VCaP (cell line): ENCODE results near the gene FAM53B.

Source experiments
- H3K27ac ChIP-seq: fragments of 450-650 bp; 2 replicates; pipeline ENCODE4 v1.5.1; 2017
- TF ChIP-seq, protein P1 (sequence below): fragments of 450-650 bp; conservative IDR thresholded peaks from 2 replicates; pipeline ENCODE4 v1.5.1; 2017; ENCODE audit warnings: mild to moderate bottlenecking, moderate library complexity

The FAM53B gene

DNA sequence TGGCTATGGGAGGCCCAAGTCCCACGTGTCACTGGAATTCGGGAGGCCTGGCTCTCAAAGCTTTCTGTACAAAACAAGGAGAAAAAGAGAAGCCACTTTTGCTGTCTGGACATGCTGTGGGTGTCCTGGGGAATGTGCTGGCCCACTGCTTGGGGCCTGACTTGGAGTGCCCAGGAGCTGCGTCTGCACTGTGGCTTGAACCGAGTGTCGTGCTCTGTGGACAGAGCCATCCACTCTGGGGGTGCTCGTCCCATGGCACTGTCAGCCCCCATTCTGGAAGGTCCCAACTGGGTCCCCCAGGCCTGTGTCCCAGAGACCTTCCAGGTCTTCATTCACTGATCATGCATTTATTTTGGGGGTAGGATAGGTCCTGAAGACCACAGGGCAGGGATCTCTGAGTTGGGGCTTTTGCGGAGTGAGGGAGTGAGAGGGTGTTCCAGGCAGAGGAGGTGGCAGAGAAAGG is 144.6 kb downstream of the FAM53B start:
- TF ChIP-seq, protein P1, sequence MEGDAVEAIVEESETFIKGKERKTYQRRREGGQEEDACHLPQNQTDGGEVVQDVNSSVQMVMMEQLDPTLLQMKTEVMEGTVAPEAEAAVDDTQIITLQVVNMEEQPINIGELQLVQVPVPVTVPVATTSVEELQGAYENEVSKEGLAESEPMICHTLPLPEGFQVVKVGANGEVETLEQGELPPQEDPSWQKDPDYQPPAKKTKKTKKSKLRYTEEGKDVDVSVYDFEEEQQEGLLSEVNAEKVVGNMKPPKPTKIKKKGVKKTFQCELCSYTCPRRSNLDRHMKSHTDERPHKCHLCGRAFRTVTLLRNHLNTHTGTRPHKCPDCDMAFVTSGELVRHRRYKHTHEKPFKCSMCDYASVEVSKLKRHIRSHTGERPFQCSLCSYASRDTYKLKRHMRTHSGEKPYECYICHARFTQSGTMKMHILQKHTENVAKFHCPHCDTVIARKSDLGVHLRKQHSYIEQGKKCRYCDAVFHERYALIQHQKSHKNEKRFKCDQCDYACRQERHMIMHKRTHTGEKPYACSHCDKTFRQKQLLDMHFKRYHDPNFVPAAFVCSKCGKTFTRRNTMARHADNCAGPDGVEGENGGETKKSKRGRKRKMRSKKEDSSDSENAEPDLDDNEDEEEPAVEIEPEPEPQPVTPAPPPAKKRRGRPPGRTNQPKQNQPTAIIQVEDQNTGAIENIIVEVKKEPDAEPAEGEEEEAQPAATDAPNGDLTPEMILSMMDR: no peak

DNA sequence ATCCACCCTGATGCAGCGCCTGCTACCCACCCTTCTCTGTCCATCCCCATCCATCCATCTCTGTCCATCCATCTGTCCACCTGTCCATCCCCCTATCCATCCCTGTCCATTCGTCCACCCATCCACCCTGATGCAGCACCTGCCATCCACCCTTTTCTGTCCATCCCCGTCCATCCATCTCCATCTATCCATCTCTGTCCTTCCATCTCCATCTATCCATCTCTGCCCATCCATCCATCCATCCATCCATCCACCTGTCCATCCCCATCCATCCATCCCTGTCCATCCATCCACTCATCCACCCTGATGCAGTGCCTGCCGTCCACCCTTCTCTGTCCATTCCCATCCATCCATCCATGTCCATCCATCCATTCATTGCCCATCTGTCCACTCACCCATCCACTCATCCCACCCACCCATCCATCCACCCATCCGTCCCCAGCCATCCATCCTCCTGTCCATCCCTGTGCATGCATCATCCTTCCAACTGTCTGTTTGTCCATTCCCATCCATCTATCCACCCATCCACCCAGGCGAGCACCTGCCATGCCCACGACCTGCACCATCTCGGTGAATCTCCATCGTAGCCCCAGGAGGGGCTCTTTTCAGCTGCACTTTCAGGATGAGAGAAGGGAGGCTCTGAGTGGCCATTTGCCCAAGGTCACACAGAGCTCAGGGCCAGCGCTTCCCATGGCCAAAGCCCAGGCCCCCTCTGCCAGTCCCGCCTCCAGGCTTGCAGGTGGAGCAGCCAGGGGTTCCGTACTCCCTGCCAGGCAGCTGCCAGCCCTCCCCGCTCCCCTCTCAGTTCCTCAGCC is 145.2 kb downstream of the FAM53B start:
- TF ChIP-seq, protein P1: no peak
- no peak overlapping the region for H3K27ac ChIP-seq

More for the DNA sequence above, 144.6 kb downstream of the FAM53B start:
- no peak overlapping the region for H3K27ac ChIP-seq

DNA sequence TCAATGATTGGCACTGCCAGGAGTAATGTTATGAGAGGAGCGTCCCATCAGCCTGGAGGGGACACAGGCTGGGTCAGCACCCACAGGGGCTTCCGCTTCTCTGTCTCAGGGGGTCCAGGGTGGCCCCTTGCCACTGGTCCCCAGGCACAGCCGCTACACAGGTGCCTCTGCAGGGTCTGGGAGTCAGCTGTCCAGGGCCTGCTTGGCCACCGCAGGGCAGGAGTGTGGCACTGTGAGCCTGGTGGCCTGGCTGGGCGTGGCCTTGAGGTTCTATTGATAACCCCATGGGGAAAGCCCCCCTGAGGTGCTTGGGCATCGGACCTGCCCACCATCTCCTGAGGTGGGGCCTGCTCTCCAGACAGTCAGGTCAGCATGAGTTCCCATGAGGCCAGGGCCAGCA is 146.0 kb downstream of the FAM53B start:
- TF ChIP-seq, protein P1: no peak
- no peak overlapping the region for H3K27ac ChIP-seq

DNA sequence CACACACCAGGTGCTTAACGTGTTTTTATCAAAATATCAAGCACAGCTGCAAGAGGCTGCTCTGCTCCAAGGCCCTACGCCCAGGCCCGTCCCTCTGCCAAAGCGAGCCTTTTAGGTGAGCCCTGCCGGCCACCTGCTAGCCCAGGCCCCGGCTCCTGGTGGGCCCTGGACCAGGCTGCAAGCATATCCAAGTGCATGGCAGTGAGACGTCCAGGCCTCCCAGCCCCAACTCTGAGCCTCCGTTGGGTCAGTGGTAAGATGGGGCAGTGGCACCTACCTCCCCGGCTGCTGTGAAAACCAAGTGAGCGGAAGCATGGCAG is 146.4 kb downstream of the FAM53B start:
- TF ChIP-seq, protein P1: no peak
- no peak overlapping the region for H3K27ac ChIP-seq

DNA sequence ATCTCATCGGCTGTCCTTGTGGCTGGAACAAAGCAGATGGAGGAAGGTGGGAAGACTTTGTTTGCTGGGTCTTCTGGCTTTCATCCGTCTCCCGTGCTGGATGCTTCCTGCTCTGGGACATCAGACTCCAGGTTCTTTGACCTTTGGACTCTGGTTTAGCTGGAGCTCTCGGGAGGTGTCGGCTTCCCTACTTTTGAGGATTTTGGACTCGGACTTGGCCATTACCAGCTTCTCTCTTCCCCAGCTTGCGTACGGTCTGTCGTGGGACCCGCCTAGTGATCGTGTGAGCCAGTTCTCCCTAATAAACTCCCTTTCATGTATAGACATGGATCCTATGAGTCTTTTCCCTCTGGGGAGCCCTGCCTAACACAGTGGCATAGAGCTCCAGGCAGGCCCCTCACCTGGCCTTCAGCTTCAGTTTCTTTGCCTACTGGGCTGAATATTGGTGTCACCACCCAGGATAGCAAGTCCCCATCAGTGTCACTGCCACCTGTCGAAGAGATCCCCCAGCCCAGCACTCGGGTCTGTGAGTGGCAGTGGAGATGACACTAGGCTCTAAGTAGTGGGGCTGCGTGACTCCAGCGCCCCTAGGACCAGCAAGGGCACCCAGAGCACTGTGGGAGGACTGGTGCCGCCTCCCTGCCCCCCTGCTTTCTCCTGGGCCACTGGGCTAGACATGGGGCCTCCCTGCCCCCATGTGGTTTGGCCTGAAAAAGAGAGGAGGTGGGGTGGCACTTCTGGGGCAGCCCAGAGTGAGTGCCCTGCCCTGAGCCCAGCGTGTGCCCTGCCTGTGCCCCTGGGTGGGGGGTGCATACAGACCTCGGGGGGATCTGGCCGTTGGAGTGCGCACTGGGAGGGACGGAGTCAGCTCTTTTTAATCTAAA is 147.0 kb downstream of the FAM53B start:
- H3K27ac ChIP-seq: no peak overlapping the region
- TF ChIP-seq, protein P1: no peak

DNA sequence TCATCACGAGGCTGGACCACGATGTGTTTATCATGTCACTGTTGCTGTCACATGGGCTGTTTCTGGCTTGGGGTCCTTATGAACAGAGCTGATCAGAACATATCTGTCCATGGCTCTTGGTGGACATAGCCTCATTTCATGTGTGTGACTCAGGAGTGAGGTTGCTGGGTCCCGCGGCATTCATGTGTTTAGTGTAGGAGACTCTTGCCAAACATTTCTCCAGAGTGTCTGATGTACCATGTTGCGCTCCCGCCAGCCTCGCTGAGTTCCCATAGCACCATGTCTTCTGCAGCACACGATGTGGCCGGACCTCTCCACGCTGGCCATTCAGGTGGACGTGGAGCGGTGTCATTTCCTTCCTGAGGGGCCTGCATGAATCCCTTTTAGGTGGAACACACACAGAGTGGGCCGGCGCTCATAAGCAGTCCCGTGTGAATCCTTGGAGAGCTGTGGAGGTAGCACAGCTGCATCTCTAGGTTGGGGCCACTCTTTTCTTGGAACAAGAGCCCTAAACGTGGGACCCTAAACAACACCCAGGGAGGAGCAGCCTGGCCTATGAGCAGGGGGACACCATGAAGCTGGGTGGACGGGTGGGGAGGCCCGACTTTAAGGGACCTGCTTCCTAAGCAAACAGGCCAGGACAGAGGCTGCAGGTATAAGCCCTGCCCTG is 147.9 kb downstream of the FAM53B start:
- TF ChIP-seq, protein P1: no peak
- no peak overlapping the region for H3K27ac ChIP-seq
